Endothelial cell (in vitro differentiated cells): Measurements from ENCODE around the gene SFN. TPM values are rescaled to one million over a fixed set of nuclear protein-coding genes. Genes with fewer than 3 reads are reported as not detected.

Source experiments
- DNase-seq: peaks from one replicate; pipeline ENCODE4 v3.0.0; 2021; ENCODE audit warnings: low spot score
- H3K27ac Mint-ChIP-seq: one replicate; pipeline ENCODE4 v1.8.0; 2021; ENCODE audit warnings: mixed read lengths, inconsistent platforms; ENCODE audit not compliant: unreplicated experiment
- H3K27me3 Mint-ChIP-seq: one replicate; pipeline ENCODE4 v1.8.0; 2021; ENCODE audit warnings: mild to moderate bottlenecking, moderate library complexity, mixed read lengths, inconsistent platforms; ENCODE audit not compliant: unreplicated experiment
- H3K36me3 Mint-ChIP-seq: one replicate; pipeline ENCODE4 v1.8.0; 2021; ENCODE audit warnings: mild to moderate bottlenecking, low read depth, mixed read lengths, inconsistent platforms; ENCODE audit not compliant: unreplicated experiment
- H3K4me1 Mint-ChIP-seq: one replicate; pipeline ENCODE4 v1.8.0; 2021; ENCODE audit warnings: mild to moderate bottlenecking, mixed read lengths, inconsistent platforms; ENCODE audit not compliant: unreplicated experiment
- H3K4me3 Mint-ChIP-seq: one replicate; pipeline ENCODE4 v1.8.0; 2021; ENCODE audit warnings: mild to moderate bottlenecking, mixed read lengths, inconsistent platforms; ENCODE audit not compliant: unreplicated experiment
- H3K9me3 Mint-ChIP-seq: one replicate; pipeline ENCODE4 v1.8.0; 2021; ENCODE audit warnings: mixed read lengths, inconsistent platforms; ENCODE audit not compliant: unreplicated experiment
- total RNA-seq: library from RNA; stranded (reverse); fragmentation: NEBNext Ultra II Directional; extraction: Animal tissue kit (Norgen Biotek cat#: 25700); gene quantifications from one replicate; pipeline ENCODE4 v1.2.1, GENCODE V29; 2021; ENCODE audit not compliant: unreplicated experiment
- TF ChIP-seq, protein P1 (sequence below): fragments of 200-600 bp; sonication (generic); IDR thresholded peaks from one replicate; pipeline ENCODE4 v1.5.0; 2021; ENCODE audit warnings: antibody characterized with exemption; ENCODE audit not compliant: unreplicated experiment

Gene SFN
- total RNA-seq, 1 donor from 2014 or later = 0.54 TPM

DNA sequence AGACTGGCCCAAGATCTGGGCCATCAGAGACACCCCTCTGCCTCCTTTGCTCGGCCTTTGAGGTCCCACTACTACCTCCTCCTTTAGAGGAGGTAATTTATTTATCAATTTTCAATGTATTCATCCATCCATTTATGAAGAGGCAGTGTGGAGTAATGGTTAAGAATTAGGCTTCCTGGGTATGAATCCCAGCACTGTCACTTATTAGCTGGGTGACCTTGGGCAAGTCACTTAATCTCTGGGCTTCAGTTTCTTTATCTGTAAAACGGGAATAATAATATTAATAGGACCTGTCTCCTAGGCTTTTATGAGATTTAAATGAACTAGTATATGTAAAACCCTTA, 49.2 kb downstream of the SFN start:
- Mint-ChIP-seq H3K4me3 (no peak overlapping the region), H3K27me3 (peaks cover 6% of the 10 kb centered on the region), H3K36me3 (no peaks in the 10 kb centered on the region), H3K9me3 (no peaks in the 10 kb centered on the region), H3K4me1 (no peaks in the 10 kb centered on the region), H3K27ac (no peak overlapping the region)
- DNase-seq = no peak
- TF ChIP-seq, protein P1, sequence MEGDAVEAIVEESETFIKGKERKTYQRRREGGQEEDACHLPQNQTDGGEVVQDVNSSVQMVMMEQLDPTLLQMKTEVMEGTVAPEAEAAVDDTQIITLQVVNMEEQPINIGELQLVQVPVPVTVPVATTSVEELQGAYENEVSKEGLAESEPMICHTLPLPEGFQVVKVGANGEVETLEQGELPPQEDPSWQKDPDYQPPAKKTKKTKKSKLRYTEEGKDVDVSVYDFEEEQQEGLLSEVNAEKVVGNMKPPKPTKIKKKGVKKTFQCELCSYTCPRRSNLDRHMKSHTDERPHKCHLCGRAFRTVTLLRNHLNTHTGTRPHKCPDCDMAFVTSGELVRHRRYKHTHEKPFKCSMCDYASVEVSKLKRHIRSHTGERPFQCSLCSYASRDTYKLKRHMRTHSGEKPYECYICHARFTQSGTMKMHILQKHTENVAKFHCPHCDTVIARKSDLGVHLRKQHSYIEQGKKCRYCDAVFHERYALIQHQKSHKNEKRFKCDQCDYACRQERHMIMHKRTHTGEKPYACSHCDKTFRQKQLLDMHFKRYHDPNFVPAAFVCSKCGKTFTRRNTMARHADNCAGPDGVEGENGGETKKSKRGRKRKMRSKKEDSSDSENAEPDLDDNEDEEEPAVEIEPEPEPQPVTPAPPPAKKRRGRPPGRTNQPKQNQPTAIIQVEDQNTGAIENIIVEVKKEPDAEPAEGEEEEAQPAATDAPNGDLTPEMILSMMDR = no peak

DNA sequence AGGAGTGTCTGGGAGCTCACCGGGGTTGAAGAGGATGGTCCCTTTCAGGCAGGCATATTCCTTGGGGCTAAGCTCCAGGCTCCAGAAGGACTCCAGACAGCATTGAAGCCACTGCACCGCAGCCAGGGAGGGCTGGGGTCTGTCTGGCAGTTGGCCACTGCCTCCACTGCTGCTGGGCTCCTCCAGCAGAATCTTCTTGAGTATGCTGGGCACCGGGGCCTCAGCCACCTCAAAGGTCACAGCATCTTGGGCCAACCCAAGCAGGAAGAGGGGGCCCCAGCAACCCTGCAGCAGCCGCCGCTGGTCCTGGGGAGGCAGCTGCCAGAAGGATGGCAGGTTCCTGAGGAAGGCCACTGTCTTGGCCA, 50.4 kb downstream of the SFN start:
- no peaks in the 10 kb centered on the region for H3K9me3 Mint-ChIP-seq
- H3K4me1 Mint-ChIP-seq = no peaks in the 10 kb centered on the region
- H3K4me3 Mint-ChIP-seq = no peak overlapping the region
- no peak overlapping the region for H3K27ac Mint-ChIP-seq
- TF ChIP-seq, protein P1 = no peak
- DNase-seq = no peak
- peaks cover 3% of the 10 kb centered on the region for H3K27me3 Mint-ChIP-seq
- no peaks in the 10 kb centered on the region for H3K36me3 Mint-ChIP-seq

Other genes starting within 250 kb of the SFN start
- 115 TPM for gene ARID1A, start 167.1 kb upstream of the SFN start, total RNA-seq
- 7.6 TPM for gene PIGV, start 75.2 kb upstream of the SFN start, total RNA-seq
- gene ZDHHC18, start 36.5 kb upstream of the SFN start, total RNA-seq = 32.4 TPM
- 31.4 TPM for gene GPN2, start 27.1 kb downstream of the SFN start, total RNA-seq
- 23.4 TPM for gene GPATCH3, start 37.3 kb downstream of the SFN start, total RNA-seq
- not detected for gene NR0B2, start 50.8 kb downstream of the SFN start, total RNA-seq
- 60.8 TPM for gene NUDC, start 58.6 kb downstream of the SFN start, total RNA-seq
- 0.21 TPM for gene KDF1, start 97.3 kb downstream of the SFN start, total RNA-seq
- 4.2 TPM for gene TRNP1, start 130.5 kb downstream of the SFN start, total RNA-seq
- 14.1 TPM for gene TENT5B, start 149.7 kb downstream of the SFN start, total RNA-seq